Measurements from ENCODE around the gene STAT3. TPM values are rescaled to one million over a fixed set of nuclear protein-coding genes. Genes with fewer than 3 reads are reported as not detected.
A peak's percentile ranks its signal among the peaks of the same experiment; 100 is the strongest.
"Not testable (repeated sequence)": the region's sequence is repeated elsewhere in the genome, so short reads cannot be mapped to it uniquely, and the experiment has no call there.

STAT3 gene
- total RNA-seq, 8 experiments from 2014 or later, result 31.4 to 386 (median 106) TPM

DNA sequence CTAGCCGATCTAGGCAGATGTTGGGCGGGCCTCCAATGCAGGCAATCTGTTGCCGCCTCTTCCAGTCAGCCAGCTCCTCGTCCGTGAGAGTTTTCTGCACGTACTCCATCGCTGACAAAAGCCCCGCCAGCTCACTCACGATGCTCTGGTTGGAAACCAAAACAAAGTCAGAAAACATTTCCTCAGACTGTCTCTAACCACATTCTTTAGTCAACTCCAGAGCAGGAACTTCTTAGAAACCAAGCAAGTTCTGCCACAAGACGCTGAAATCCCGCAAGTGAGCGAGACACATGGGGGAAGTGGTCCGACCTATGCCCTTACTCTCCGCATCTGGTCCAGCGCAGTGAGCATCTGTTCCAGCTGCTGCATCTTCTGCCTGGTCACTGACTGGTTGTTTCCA, 50.8 kb downstream of the STAT3 start:
- no peak overlapping the region for H3K27ac ChIP-seq
- in situ Hi-C loops (cut with MboI; ENCODE audit: low pct_unique_long_range_greater_than_20kb in 2 of 9, low sequenced_read_pairs in 9 of 9, unreplicated experiment in 9 of 9), result loop anchor here in 1 of 9 experiments (25.0 kb wide), 1 partner anchor 150 kb away; no protein-coding TSS in a partner anchor
- WGBS, 10 experiments, result 13 to 100% (median 86%) methylated on average over 1 to 10 of the region's 15 CpGs; no CpG with 5 or more reads in 2 of the 10 experiments
- H3K4me3 ChIP-seq, result no peak overlapping the region
- H3K4me1 ChIP-seq (replicated peaks in 1 of 2), result no peaks in the 10 kb centered on the region
- peak in 2 of 8 experiments; percentile 85 to 91 for ATAC-seq (replicated peaks in 6 of 8)

GRCh38 chr17:42334677-42335076, 53.6 kb downstream of the STAT3 start:
- Histone ChIP-seq H3K27ac (no peak overlapping the region), H3K4me1 (replicated peaks in 1 of 2) (peaks cover 0 to 1% of the 10 kb centered on the region in 2 donors), H3K4me3 (no peak overlapping the region)
- peak in 1 of 8 experiments; percentile 13 for ATAC-seq (replicated peaks in 6 of 8)
- whole genome bisulfite sequencing, 10 experiments, result 52 to 100% (median 94%) methylated on average over 1 to 3 of the region's 3 CpGs; no CpG with 5 or more reads in 3 of the 10 experiments
- in situ Hi-C loops (cut with MboI; ENCODE audit: low pct_unique_long_range_greater_than_20kb in 2 of 9, low sequenced_read_pairs in 9 of 9, unreplicated experiment in 9 of 9), result loop anchor here in 1 of 9 experiments (25.0 kb wide), 1 partner anchor 153 kb away; no protein-coding TSS in a partner anchor

DNA sequence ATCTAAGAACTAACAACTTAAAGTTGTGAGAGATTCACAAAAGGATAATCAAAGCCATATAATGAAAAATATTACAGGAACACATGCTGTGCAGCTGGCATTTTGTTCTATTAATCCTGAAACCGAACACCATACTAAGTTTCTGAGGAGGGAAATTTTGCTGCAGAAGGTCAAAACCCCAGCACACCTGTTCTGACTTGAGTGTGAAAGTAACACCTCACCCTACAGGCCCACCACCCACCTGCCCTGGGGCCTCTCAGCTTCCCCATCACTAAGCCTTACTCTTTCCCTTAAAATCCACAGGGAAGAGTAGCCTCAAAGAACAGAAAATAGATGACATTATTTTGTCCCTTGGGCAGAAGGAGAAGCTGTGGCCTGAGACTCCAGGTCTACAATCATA, 55.2 kb downstream of the STAT3 start:
- 86 to 100% (median 100%) methylated on average over 1 of the region's 1 CpG; no CpG with 5 or more reads in 5 of the 10 experiments for WGBS, 10 experiments
- Histone ChIP-seq H3K4me1 (replicated peaks in 1 of 2) (peaks cover 6 to 9% of the 10 kb centered on the region in 2 donors), H3K4me3 (no peak overlapping the region), H3K27ac (no peak overlapping the region)
- ATAC-seq (replicated peaks in 6 of 8), result no peak
- in situ Hi-C loops (cut with MboI; ENCODE audit: low pct_unique_long_range_greater_than_20kb in 2 of 9, low sequenced_read_pairs in 9 of 9, unreplicated experiment in 9 of 9), result loop anchor here in 1 of 9 experiments (25.0 kb wide), 1 partner anchor 154 kb away; no protein-coding TSS in a partner anchor

DNA sequence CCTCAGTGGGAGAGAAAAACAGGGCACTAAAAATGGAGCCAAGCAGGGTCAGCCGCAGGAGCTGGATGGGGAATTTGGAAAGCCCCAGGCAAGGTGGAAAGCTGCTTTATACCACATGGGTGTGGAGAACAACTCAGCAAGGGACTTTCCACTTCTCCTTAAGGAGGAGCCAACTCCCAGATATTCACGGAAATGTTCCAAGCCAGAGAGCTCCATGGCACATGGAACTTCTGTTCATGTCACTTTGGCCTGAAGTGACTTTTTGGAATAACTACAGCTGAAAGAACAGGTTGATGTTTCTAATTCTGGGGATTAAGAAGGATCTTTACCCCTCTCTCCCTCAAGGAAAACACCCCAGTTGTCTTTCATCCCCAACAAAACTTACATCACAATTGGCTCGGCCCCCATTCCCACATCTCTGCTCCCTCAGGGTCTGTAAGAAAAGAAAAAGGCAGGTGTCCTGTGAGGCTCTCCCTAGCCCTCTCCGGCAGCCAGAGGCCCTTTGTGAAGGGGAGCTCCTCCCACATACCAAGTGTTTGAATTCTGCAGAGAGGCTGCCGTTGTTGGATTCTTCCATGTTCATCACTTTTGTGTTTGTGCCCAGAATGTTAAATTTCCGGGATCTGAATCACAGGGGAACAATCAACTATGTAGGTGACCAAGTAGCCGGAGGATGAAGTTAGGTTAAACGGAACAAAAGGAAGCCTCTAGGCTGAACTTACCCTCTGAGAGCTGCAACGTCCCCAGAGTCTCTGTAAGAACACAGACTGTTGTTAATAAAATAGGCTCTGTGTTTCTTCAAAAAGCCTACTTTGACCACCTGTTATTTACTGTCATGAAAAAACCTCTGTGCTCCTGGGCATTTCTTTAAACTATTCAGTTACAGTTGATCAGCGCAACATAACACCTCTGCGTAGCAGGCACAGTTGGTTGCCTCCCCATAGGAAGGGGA, 58.9 kb downstream of the STAT3 start:
- in situ Hi-C loops (cut with MboI; ENCODE audit: low pct_unique_long_range_greater_than_20kb in 2 of 9, low sequenced_read_pairs in 9 of 9, unreplicated experiment in 9 of 9), result loop anchor here in 2 of 9 experiments (10.0 to 25.0 kb wide), 2 partner anchors 76 to 158 kb away; no protein-coding TSS in a partner anchor
- Histone ChIP-seq H3K4me3 (no peak overlapping the region), H3K27ac (peak overlapping the region; percentile 2 to 68), H3K4me1 (replicated peaks in 1 of 2) (peaks cover 6 to 9% of the 10 kb centered on the region in 2 donors)
- ATAC-seq (replicated peaks in 6 of 8), result peak; percentile 85 to 97 (median 91)
- WGBS, 10 experiments, result 16 to 48% (median 33%) methylated on average over 1 to 10 of the region's 11 CpGs; no CpG with 5 or more reads in 1 of the 10 experiments

DNA sequence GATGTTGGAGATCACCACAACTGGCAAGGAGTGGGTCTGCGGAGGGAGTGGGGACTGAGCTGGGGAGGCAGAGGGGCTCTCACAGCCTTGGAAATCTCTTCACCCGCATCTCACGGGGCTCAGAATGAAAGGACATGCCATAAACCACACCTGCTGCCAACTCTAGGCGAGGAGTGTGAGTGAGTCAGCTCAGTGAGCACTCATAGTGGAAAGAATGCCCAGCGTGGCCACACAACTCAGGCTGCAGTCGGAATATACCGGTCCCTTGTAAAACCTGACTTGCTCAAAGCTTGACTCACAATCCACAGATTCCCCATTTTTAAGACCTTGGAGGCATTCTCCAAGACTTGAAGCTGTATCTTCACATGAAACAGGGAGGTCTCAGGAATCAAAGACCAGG, 63.2 kb downstream of the STAT3 start:
- H3K4me1 ChIP-seq (replicated peaks in 1 of 2), result peaks cover 8 to 14% of the 10 kb centered on the region in 2 donors
- no peak overlapping the region for H3K27ac ChIP-seq
- WGBS, 10 experiments, result 40 to 100% (median 81%) methylated on average over 1 to 4 of the region's 7 CpGs; no CpG with 5 or more reads in 5 of the 10 experiments
- no peak for ATAC-seq (replicated peaks in 6 of 8)
- in situ Hi-C loops (cut with MboI; ENCODE audit: low pct_unique_long_range_greater_than_20kb in 2 of 9, low sequenced_read_pairs in 9 of 9, unreplicated experiment in 9 of 9), result loop anchor here in 2 of 9 experiments (10.0 to 25.0 kb wide), 2 partner anchors 80 to 162 kb away; no protein-coding TSS in a partner anchor
- H3K4me3 ChIP-seq, result no peak overlapping the region

DNA sequence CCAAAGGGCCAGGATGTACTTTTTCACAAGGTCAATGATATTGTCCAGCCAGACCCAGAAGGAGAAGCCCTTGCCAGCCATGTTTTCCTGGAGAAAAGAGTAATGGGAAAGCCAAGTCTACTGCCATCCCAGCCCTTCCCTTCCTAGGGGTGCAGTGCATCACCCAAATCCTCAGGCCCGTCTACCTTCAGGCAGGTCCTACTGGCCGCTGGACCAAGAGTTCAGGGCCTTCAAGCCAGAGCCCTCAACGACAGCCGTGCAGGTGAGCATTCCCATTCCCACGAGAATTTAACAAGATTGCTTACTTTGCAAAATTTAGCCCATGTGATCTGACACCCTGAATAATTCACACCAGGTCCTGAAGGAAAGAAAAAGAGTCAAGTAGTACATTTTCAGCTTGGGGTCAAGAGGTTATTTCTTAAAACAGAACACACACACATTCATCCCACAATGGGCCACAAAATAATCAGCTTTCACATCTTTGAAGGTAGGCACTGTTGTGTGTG, 64.9 kb downstream of the STAT3 start:
- in situ Hi-C loops (cut with MboI; ENCODE audit: low pct_unique_long_range_greater_than_20kb in 2 of 9, low sequenced_read_pairs in 9 of 9, unreplicated experiment in 9 of 9), result loop anchor here in 2 of 9 experiments (10.0 to 25.0 kb wide), 2 partner anchors 81 to 89 kb away; partner anchors contain the start of gene CAVIN1 (in 1 of the 2)
- 44 to 100% (median 90%) methylated on average over 1 to 5 of the region's 5 CpGs; no CpG with 5 or more reads in 5 of the 10 experiments for WGBS, 10 experiments
- Histone ChIP-seq H3K4me1 (replicated peaks in 1 of 2) (peaks cover 2 to 5% of the 10 kb centered on the region in 2 donors), H3K4me3 (no peak overlapping the region), H3K27ac (no peak overlapping the region)
- peak in 4 of 8 experiments; percentile 9 to 18 (median 11) for ATAC-seq (replicated peaks in 6 of 8)

GRCh38 chr17:42322382-42323267, 65.6 kb downstream of the STAT3 start:
- peak; percentile 95 to 98 (median 96) for ATAC-seq (replicated peaks in 6 of 8)
- in situ Hi-C loops (cut with MboI; ENCODE audit: low pct_unique_long_range_greater_than_20kb in 2 of 9, low sequenced_read_pairs in 9 of 9, unreplicated experiment in 9 of 9), result loop anchor here in 2 of 9 experiments (10.0 to 25.0 kb wide), 2 partner anchors 82 to 90 kb away; partner anchors contain the start of gene CAVIN1 (in 1 of the 2)
- no peak overlapping the region for H3K27ac ChIP-seq
- H3K4me1 ChIP-seq (replicated peaks in 1 of 2), result peaks cover 2 to 5% of the 10 kb centered on the region in 2 donors
- H3K4me3 ChIP-seq, result no peak overlapping the region
- 14 to 100% (median 45%) methylated on average over 1 to 7 of the region's 10 CpGs for WGBS, 10 experiments

GRCh38 chr17:42321555-42321954, 66.7 kb downstream of the STAT3 start:
- in situ Hi-C loops (cut with MboI; ENCODE audit: low pct_unique_long_range_greater_than_20kb in 2 of 9, low sequenced_read_pairs in 9 of 9, unreplicated experiment in 9 of 9), result loop anchor here in 2 of 9 experiments (10.0 to 25.0 kb wide), 2 partner anchors 83 to 91 kb away; partner anchors contain the start of gene CAVIN1 (in 1 of the 2)
- WGBS, 10 experiments, result 57 to 100% (median 96%) methylated on average over 2 to 4 of the region's 4 CpGs; no CpG with 5 or more reads in 5 of the 10 experiments
- Histone ChIP-seq H3K27ac (no peak overlapping the region), H3K4me3 (no peak overlapping the region), H3K4me1 (replicated peaks in 1 of 2) (peaks cover 2 to 5% of the 10 kb centered on the region in 2 donors)
- ATAC-seq (replicated peaks in 6 of 8), result no peak

DNA sequence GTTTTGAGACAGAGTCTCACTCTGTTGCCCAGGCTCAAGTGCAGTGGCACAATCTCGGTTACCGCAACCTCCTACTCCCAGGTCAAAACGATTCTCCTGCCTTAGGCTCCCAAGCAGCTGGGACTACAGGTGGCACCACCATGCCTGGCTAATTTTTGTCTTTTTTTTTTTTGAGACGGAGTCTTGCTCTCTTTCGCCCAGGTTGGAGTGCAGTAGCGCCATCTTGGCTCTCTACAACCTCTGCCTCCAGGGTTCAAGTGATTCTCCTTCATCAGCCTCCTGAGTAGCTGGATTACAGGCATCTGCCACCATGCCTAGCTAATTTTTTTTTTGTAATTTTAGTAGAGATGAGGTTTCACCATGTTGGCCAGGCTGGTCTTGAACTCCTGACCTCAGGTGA, 70.3 kb downstream of the STAT3 start:
- not testable (repeated sequence) for H3K27ac ChIP-seq; H3K4me3 ChIP-seq; ATAC-seq (replicated peaks in 6 of 8); H3K4me1 ChIP-seq (replicated peaks in 1 of 2)
- in situ Hi-C loops (cut with MboI; ENCODE audit: low pct_unique_long_range_greater_than_20kb in 2 of 9, low sequenced_read_pairs in 9 of 9, unreplicated experiment in 9 of 9), result loop anchor here in 1 of 9 experiments (25.0 kb wide), 1 partner anchor 94 kb away; the partner anchor contains the start of gene CAVIN1
- 80 to 100% (median 94%) methylated on average over 1 to 5 of the region's 6 CpGs; no CpG with 5 or more reads in 1 of the 10 experiments for WGBS, 10 experiments

GRCh38 chr17:42317266-42317845, 70.9 kb downstream of the STAT3 start:
- H3K4me3 ChIP-seq, result no peak overlapping the region
- no peak overlapping the region for H3K27ac ChIP-seq
- 0 to 100% (median 94%) methylated on average over 1 to 5 of the region's 5 CpGs for WGBS, 10 experiments
- peaks cover 6 to 7% of the 10 kb centered on the region in 2 donors for H3K4me1 ChIP-seq (replicated peaks in 1 of 2)
- in situ Hi-C loops (cut with MboI; ENCODE audit: low pct_unique_long_range_greater_than_20kb in 2 of 9, low sequenced_read_pairs in 9 of 9, unreplicated experiment in 9 of 9), result loop anchor here in 1 of 9 experiments (25.0 kb wide), 1 partner anchor 95 kb away; the partner anchor contains the start of gene CAVIN1
- no peak for ATAC-seq (replicated peaks in 6 of 8)

DNA sequence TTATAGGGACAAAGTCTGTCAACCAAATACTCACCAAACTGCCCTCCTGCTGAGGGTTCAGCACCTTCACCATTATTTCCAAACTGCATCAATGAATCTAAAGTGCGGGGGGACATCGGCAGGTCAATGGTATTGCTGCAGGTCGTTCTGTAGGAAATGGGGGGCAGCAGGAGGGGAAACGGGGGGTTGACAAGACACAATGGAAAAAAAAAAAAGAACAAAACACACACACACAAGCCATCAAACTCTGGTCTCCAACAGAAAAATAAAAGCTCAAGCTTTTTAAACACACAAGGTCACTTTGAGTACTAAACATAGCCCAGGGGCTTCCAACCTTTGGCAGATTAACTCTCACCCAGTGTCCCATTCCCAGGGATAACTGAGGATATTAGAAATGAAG, 71.5 kb downstream of the STAT3 start:
- in situ Hi-C loops (cut with MboI; ENCODE audit: low pct_unique_long_range_greater_than_20kb in 2 of 9, low sequenced_read_pairs in 9 of 9, unreplicated experiment in 9 of 9), result loop anchor here in 1 of 9 experiments (25.0 kb wide), 1 partner anchor 96 kb away; the partner anchor contains the start of gene CAVIN1
- Histone ChIP-seq H3K4me3 (no peak overlapping the region), H3K4me1 (replicated peaks in 1 of 2) (peaks cover 11 to 12% of the 10 kb centered on the region in 2 donors), H3K27ac (no peak overlapping the region)
- 83 to 100% (median 93%) methylated on average over 1 to 4 of the region's 4 CpGs; no CpG with 5 or more reads in 4 of the 10 experiments for WGBS, 10 experiments
- ATAC-seq (replicated peaks in 6 of 8), result no peak

All from motor neuron (in vitro differentiated cells).